Smooth muscle cell (in vitro differentiated cells): Measurements from ENCODE around the gene KIF6. TPM values are rescaled to one million over a fixed set of nuclear protein-coding genes. Genes with fewer than 3 reads are reported as not detected.

Source experiments
- DNase-seq: peaks from one replicate; lab custom pipeline; 2025; ENCODE audit not compliant: unreplicated experiment; lab: John Stamatoyannopoulos, UW
- H2AFZ ChIP-seq: fragments of 200-600 bp; sonication (generic); 2 replicates; pipeline ENCODE4 v1.6.0; 2016; ENCODE audit warnings: antibody characterized with exemption, low read depth, mild to moderate bottlenecking
- H3F3A ChIP-seq: fragments of 200-600 bp; sonication (generic); 2 replicates; pipeline ENCODE4 v1.6.0; 2017; ENCODE audit warnings: antibody characterized with exemption, low read depth
- H3K27ac ChIP-seq: fragments of 200-600 bp; sonication (generic); 2 replicates; pipeline ENCODE4 v1.5.1; 2016; ENCODE audit warnings: low read depth, mild to moderate bottlenecking
- H3K27me3 ChIP-seq: fragments of 200-600 bp; sonication (generic); 2 replicates; pipeline ENCODE4 v1.6.1; 2016; ENCODE audit warnings: low read depth, mild to moderate bottlenecking
- H3K36me3 ChIP-seq: fragments of 200-600 bp; sonication (generic); 2 replicates; pipeline ENCODE4 v1.5.1; 2016; ENCODE audit warnings: low read depth
- H3K4me1 ChIP-seq: fragments of 200-600 bp; sonication (generic); 2 replicates; pipeline ENCODE4 v1.5.1; 2016; ENCODE audit warnings: low read depth
- H3K4me2 ChIP-seq: fragments of 200-600 bp; sonication (generic); 2 replicates; pipeline ENCODE4 v1.6.0; 2016; ENCODE audit warnings: mild to moderate bottlenecking
- H3K4me3 ChIP-seq: fragments of 200-600 bp; sonication (generic); 2 replicates; pipeline ENCODE4 v1.5.1; 2016; ENCODE audit warnings: mild to moderate bottlenecking
- H3K79me2 ChIP-seq: fragments of 200-600 bp; sonication (generic); 2 replicates; pipeline ENCODE4 v1.6.0; 2016; ENCODE audit warnings: low read depth, mild to moderate bottlenecking
- H3K9ac ChIP-seq: fragments of 200-600 bp; sonication (generic); 2 replicates; pipeline ENCODE4 v1.6.0; 2016; ENCODE audit warnings: low read depth
- H3K9me3 ChIP-seq: fragments of 200-600 bp; sonication (generic); replicated peaks from 2 replicates; pipeline ENCODE4 v1.5.1; 2016; ENCODE audit warnings: low read depth
- H4K20me1 ChIP-seq: fragments of 200-600 bp; sonication (generic); 2 replicates; pipeline ENCODE4 v1.6.0; 2016; ENCODE audit warnings: low read depth
- WGBS: methylation state at CpG from one replicate; pipeline ENCODE4 v1.1.7; 2016; ENCODE audit warnings: low lambda C conversion rate; 5-methylcytosine and 5-hydroxymethylcytosine counted together
- polyA plus RNA-seq: library from polyadenylated mRNA; unstranded; fragments of >200 nt; fragmentation: Nextera tagmentation; extraction: Ambion mirVana; gene quantifications from 2 replicates; pipeline ENCODE4 v1.2.1, GENCODE V29; 2016
- total RNA-seq: library from RNA; depleted of rRNA; stranded (reverse); fragments of >200 nt; gene quantifications from 2 replicates; pipeline ENCODE4 v1.2.3, GENCODE V29; 2014
- TF ChIP-seq, protein P1 (sequence below): fragments of 200-600 bp; sonication (generic); IDR thresholded peaks from 2 replicates; pipeline ENCODE4 v1.5.1; 2017; ENCODE audit warnings: borderline replicate concordance, mild to moderate bottlenecking, antibody characterized with exemption; ENCODE audit not compliant: insufficient read depth, poor library complexity, severe bottlenecking

KIF6 gene
- total and polyA plus RNA-seq, 2 experiments from 2014 or later: 1.1 to 1.5 TPM

DNA sequence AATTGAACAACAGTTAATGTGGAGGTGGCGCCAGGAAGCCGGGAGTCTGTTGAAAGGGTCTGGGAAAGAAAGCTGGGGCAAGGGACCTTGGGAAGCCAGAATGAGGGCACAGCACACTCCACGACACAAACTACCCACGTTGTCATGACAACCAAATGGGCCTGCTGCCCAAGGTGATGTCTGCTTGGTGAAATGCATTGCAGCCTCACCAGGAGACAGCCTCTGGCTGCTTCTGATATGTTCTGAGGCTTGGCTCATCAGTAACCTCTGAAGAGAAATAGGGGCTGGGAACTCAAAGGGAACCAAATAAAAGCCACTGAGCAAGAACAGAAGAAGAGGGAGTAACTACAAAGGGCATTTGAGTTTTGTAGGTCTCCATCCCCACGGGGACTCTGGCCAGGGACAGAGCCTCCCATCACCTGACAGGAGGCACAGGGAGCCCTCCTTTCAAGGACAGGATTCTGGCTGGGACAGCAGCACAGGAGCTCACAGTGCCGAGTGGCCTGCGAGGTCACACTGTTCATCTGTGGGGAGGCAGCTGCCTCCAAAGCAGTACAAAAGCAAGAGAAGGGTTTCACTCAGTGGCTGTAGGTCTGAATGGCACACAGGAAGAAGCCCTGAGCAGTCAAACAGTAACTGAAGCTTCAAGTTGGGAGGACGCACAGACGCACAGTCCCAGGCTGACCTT lies 358.1 kb downstream of the KIF6 start:
- 84% methylated on average over 9 of the region's 9 CpGs for WGBS
- Histone ChIP-seq H3K4me1 (no peaks in the 10 kb centered on the region), H2AFZ (no peak overlapping the region), H3K36me3 (no peaks in the 10 kb centered on the region), H3K4me2 (no peak overlapping the region), H3K27ac (no peak overlapping the region), H3K79me2 (no peaks in the 10 kb centered on the region), H3K27me3 (no peaks in the 10 kb centered on the region), H4K20me1 (no peaks in the 10 kb centered on the region), H3F3A (no peaks in the 10 kb centered on the region), H3K4me3 (no peak overlapping the region), H3K9ac (no peak overlapping the region), H3K9me3 (no peaks in the 10 kb centered on the region)
- no peak for DNase-seq
- TF ChIP-seq, protein P1, sequence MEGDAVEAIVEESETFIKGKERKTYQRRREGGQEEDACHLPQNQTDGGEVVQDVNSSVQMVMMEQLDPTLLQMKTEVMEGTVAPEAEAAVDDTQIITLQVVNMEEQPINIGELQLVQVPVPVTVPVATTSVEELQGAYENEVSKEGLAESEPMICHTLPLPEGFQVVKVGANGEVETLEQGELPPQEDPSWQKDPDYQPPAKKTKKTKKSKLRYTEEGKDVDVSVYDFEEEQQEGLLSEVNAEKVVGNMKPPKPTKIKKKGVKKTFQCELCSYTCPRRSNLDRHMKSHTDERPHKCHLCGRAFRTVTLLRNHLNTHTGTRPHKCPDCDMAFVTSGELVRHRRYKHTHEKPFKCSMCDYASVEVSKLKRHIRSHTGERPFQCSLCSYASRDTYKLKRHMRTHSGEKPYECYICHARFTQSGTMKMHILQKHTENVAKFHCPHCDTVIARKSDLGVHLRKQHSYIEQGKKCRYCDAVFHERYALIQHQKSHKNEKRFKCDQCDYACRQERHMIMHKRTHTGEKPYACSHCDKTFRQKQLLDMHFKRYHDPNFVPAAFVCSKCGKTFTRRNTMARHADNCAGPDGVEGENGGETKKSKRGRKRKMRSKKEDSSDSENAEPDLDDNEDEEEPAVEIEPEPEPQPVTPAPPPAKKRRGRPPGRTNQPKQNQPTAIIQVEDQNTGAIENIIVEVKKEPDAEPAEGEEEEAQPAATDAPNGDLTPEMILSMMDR: no peak

DNA sequence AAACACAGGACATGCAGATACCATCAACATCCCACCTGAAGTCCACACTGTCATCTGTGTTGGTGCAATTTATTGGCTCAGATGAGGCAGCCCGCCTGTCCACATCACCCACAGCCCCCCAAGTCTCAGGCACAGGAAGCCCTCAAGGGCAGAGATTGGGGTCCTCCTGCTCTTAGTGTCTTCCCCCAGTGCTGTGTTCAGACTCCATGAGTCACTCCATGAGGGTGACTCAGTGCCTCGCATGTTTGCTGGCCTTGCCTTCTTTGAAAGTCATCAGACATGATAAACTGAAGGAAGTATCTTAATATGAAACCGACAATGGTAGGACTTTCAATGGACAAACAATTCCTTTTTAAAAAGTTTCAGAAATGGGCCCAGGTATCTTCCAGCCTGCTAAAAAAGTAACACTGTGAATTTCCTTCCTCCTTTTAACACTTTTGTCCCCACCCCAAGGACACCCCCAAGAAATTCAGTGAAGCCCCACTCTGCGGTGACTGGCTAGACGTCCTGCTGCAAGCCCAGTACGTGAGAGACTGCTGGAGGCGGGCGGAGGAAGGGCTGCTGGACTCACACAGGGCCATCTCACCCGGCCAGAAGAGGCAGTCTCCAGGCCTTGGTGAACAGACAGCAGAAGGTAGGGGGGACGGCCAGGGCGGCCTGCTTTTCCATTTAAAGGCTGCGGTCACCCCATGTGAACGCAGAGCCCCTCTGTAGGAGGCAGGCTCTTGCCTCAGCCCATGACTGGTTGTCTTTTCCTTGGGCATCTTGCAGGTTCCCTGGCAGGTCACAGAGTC lies 359.7 kb downstream of the KIF6 start:
- Histone ChIP-seq H3K4me1 (no peaks in the 10 kb centered on the region), H3K4me2 (peak overlapping the region; percentile 18), H3K4me3 (no peak overlapping the region), H3K27me3 (no peaks in the 10 kb centered on the region), H3F3A (no peaks in the 10 kb centered on the region), H3K9me3 (no peaks in the 10 kb centered on the region), H3K9ac (no peak overlapping the region), H3K79me2 (no peaks in the 10 kb centered on the region), H4K20me1 (no peaks in the 10 kb centered on the region), H3K27ac (peak overlapping the region; percentile 55), H2AFZ (no peak overlapping the region), H3K36me3 (no peaks in the 10 kb centered on the region)
- TF ChIP-seq, protein P1: no peak
- DNase-seq: no peak
- WGBS: 63% methylated on average over 13 of the region's 13 CpGs

DNA sequence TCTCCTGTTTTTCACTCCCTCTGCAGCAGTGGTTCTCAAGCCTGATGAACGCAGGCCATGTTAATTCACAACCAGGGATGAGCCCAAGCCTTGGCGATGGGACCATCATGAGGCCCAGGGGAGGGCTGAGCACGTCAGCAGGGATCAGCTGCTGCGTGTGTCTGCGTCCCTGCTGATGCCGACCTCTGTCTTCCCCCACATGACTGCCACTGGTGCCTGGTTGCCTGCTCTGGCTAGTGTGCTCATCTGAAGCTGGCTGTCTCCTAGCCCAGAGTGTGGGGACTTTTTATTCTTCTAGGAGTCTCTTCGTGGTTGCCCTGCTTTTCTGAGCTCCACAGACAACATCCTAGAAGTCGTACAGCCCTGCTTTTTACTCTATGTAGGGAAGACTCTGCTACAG lies 361.9 kb downstream of the KIF6 start:
- H3K4me2 ChIP-seq: no peak overlapping the region
- no peak overlapping the region for H3K9ac ChIP-seq
- H4K20me1 ChIP-seq: no peaks in the 10 kb centered on the region
- no peak overlapping the region for H3K27ac ChIP-seq
- H3K4me1 ChIP-seq: no peaks in the 10 kb centered on the region
- no peak overlapping the region for H2AFZ ChIP-seq
- TF ChIP-seq, protein P1: no peak
- H3K27me3 ChIP-seq: no peaks in the 10 kb centered on the region
- H3K79me2 ChIP-seq: no peaks in the 10 kb centered on the region
- H3K36me3 ChIP-seq: no peaks in the 10 kb centered on the region
- H3K4me3 ChIP-seq: no peak overlapping the region
- H3F3A ChIP-seq: no peaks in the 10 kb centered on the region
- H3K9me3 ChIP-seq: no peaks in the 10 kb centered on the region
- no peak for DNase-seq
- WGBS: 83% methylated on average over 8 of the region's 8 CpGs

DNA sequence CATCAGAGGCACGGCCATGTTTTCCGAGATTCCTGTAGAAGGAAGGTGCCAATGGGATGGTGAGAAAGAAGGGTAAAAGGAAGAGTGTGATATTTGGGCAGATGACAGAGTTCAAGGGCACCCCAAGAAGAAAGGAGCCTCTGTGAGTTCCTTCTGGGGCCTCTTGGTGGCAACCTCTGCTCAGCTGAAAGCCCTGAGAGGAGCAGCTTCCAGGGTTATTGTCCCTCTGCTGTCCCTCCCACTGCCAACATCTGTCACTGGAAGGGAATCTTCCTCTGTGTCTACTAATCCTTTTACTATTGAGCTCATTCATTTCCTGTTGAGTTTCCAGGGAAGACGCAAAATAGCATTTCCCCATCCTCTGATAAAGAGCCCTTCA lies 362.7 kb downstream of the KIF6 start:
- Histone ChIP-seq H3K4me3 (no peak overlapping the region), H3K9ac (no peak overlapping the region), H3K79me2 (no peaks in the 10 kb centered on the region), H2AFZ (peak overlapping the region; percentile 43), H3K27me3 (no peaks in the 10 kb centered on the region), H4K20me1 (no peaks in the 10 kb centered on the region), H3K4me1 (no peaks in the 10 kb centered on the region), H3K4me2 (no peak overlapping the region), H3K36me3 (no peaks in the 10 kb centered on the region), H3F3A (no peaks in the 10 kb centered on the region), H3K9me3 (no peaks in the 10 kb centered on the region), H3K27ac (peak overlapping the region; percentile 14)
- 54% methylated on average over 3 of the region's 3 CpGs for WGBS
- TF ChIP-seq, protein P1: peak; percentile 20
- DNase-seq: no peak
